HG02610 (cell line): ENCODE measurements around the gene NCAPH2.
A peak's percentile ranks its signal among the peaks of the same experiment; 100 is the strongest.

ENCODE experiments used
- ATAC-seq: cut with Tn5 transposase; IDR thresholded peaks from one replicate; pipeline ENCODE4 v1.9.1; 2021; ENCODE audit warnings: mild to moderate bottlenecking, moderate library complexity; ENCODE audit not compliant: unreplicated experiment

Gene NCAPH2

GRCh38 chr22:50507991-50508884 lies at the start of gene NCAPH2:
Gene NCAPH2, plus strand, starts transcription at chr22:50508224. Its CDS starts 114 bp downstream, at chr22:50508338.
- ATAC-seq, result peak; percentile 63

GRCh38 chr22:50459016-50459415 lies 49.0 kb upstream of the NCAPH2 start:
- ATAC-seq, result no peak

GRCh38 chr22:50459496-50460140 lies 48.4 kb upstream of the NCAPH2 start:
- ATAC-seq, result no peak

DNA sequence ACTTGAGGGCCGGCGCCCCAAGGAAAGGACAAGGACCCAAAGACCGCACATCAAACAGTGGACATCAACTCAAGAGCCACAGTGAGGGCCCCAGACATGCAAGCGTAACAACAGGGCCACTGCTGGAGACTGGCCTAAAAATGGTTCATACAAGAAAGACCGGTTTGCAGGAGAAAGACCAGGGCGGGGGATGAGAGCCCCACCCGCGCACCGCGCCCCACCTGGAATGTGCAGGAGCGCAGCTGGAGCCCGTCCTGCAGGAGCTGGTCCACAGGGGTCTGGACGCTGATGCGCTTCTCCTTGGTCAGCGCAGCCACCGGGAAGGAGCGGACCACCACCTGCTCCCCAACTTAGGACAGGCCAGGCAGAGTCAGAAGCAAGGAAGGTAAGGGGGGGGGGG lies 47.1 kb upstream of the NCAPH2 start:
- ATAC-seq, result no peak

- ATAC-seq, result no peak
Measured at GRCh38 chr22:50461536-50461935, 46.5 kb upstream of the NCAPH2 start.

DNA sequence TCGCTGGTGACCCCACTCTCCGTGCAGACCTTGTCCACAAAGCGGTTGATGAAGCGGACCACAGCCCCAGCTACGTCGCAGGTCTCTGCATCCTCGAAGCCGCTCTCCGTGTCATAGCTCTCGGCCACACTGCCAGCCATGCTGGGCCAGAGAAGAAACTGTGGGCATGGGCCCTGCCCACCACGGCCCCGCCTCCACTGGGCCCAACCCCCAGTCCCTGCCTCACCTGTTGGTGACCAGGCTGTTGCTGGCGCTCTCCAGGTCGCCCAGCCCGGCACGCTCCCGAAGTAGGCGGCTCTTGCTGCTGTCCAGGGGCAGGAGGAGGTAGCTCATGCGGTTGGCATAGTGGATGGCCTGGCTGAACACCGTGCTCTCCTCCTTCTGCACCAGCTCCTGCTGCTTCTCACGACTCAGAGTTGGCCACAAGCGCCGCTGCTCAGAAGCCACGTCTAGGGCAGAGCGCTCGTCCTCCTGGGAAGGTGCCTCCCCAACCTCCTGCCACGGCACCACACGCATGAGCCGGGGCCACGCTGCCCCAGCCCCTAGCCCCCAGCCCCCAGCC lies 46.0 kb upstream of the NCAPH2 start:
- ATAC-seq, result no peak

GRCh38 chr22:50463188-50463900 lies 44.7 kb upstream of the NCAPH2 start:
- no peak for ATAC-seq

GRCh38 chr22:50464451-50464850 lies 43.6 kb upstream of the NCAPH2 start:
- ATAC-seq, result no peak

DNA sequence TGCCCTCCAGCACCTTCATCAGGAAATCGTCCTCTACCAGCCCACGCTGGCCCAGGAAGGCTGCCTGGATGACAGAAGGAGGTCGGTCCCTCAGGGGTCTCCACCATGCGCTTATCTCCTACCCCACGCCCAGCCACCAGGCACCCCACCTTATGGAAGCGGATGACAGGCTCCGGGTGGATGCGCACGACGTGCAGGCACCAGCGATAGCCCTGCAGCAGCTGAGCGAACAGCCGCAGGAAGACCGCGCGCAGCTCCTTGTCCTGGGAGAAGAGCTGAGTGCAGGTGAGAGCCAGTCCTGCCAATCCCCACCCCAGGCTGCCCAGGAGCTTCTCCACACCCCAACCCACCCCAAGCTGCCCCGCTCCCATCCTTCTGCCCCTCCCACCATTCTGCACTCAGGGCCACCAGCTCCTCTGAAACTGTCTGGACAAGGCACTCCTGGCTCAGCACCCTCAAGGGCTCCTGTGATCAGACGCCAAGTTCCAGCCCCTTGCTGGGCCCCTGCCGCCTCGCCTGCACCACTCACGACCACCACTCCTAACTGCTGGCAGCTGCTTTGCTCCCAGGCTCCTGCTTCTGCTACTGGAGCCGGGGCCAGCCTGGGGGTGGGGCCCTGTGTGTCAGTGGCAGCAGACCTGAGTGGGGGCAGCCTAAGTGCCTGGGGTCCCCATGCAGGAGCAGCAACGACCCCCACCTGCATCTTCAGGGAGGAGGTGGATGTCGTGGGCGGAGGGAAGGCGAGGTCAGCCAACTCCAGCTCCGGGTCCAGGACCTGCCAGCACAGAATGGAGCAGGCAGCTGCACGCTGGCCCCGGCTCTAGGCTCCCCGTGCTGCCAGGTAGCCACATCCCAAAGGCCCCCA lies 42.7 kb upstream of the NCAPH2 start:
- ATAC-seq, result no peak

DNA sequence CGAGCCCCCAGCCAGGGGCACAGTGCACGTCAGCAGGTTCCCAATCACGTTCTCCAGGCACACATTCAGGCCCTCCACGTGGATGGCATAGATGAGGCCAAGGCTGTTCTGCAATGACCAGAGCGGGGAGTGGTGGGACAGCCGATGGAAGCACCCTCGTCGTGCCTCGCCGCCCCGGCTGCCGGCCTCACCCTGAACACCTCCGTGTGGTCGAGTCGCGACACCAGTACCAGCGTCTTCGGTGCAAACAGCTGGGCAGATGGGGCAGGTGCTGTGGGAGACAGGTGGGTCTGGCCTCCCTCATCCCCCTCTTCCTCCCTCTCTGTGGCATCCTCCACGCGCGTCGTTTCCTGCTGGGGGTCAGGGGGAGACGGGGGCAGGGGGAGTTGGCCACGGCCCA lies 40.7 kb upstream of the NCAPH2 start:
- ATAC-seq, result no peak

- no peak for ATAC-seq
Measured at GRCh38 chr22:50467773-50468440, 40.1 kb upstream of the NCAPH2 start.

- ATAC-seq, result no peak
Measured at GRCh38 chr22:50468626-50469025, 39.4 kb upstream of the NCAPH2 start.

- peak; percentile 56 for ATAC-seq
Measured at GRCh38 chr22:50469377-50470305, 38.4 kb upstream of the NCAPH2 start.

DNA sequence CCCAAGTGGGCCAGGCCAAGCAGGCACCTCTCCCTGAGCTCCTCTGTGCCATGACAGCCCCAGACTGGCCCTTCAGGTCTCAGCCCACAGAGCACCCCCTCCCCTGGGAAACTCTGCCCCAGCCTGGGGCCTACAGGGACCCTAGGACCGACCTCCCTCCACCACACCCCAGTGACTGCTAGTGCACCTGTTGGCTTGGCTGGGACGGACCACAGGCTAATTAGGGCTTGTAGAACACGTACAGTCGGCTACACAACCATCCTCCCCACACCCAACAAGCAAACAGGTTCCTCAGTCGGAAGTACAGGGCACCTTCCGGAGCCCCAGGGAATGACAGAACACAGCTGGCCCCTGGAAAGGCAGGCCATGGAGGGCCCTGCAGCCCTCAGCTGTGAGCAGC lies 37.5 kb upstream of the NCAPH2 start:
- no peak for ATAC-seq

- no peak for ATAC-seq
Measured at GRCh38 chr22:50471197-50471847, 36.7 kb upstream of the NCAPH2 start.

- ATAC-seq, result no peak
Measured at GRCh38 chr22:50471962-50472361, 36.1 kb upstream of the NCAPH2 start.

GRCh38 chr22:50473088-50473487 lies 34.9 kb upstream of the NCAPH2 start:
- ATAC-seq, result no peak
